ENCODE measurements around the gene TAMM41. TPM values are rescaled to one million over a fixed set of nuclear protein-coding genes. Genes with fewer than 3 reads are reported as not detected.
"Not testable (repeated sequence)": the region's sequence is repeated elsewhere in the genome, so short reads cannot be mapped to it uniquely, and the experiment has no call there.

Gene TAMM41
- total and polyA plus RNA-seq, 2 experiments from 2014 or later, result 9.6 to 14.1 TPM

GRCh38 chr3:11755276-11755675, 91.4 kb downstream of the TAMM41 start:
- Histone ChIP-seq H3K27me3 (no peaks in the 10 kb centered on the region), H3K4me1 (ENCODE audit: insufficient read depth) (no peaks in the 10 kb centered on the region), H3K4me3 (no peak overlapping the region), H3K27ac (no peak overlapping the region), H3K9me2 (replicated peaks; ENCODE audit: insufficient read depth) (no peaks in the 10 kb centered on the region), H3K9me3 (ENCODE audit: low read depth) (no peaks in the 10 kb centered on the region), H2AFZ (no peak overlapping the region), H3K4me2 (no peak overlapping the region), H4K20me1 (ENCODE audit: insufficient read depth, poor library complexity, severe bottlenecking) (no peaks in the 10 kb centered on the region), H3K36me3 (replicated peaks; ENCODE audit: insufficient read depth, low read depth) (no peaks in the 10 kb centered on the region), H3K79me2 (no peaks in the 10 kb centered on the region)
- DNase-seq (ENCODE audit: low spot score), result no peak
- WGBS (ENCODE audit: low lambda C conversion rate, missing lambda C conversion rate), result 77% methylated on average over 12 of the region's 12 CpGs
- no peak for TF ChIP-seq EZH2phosphoT487 (IDR thresholded peaks at IDR 0.05; ENCODE audit: low read depth, severe bottlenecking, unreplicated experiment)
- no peak for TF ChIP-seq EZH2 (IDR thresholded peaks at IDR 0.05; ENCODE audit: borderline replicate concordance)
- TF ChIP-seq CTCF (IDR thresholded peaks at IDR 0.05; ENCODE audit: poor library complexity), result no peak

- H3K27me3 ChIP-seq; DNase-seq (ENCODE audit: low spot score); H3K79me2 ChIP-seq; H4K20me1 ChIP-seq (ENCODE audit: insufficient read depth, poor library complexity, severe bottlenecking); H3K36me3 ChIP-seq (replicated peaks; ENCODE audit: insufficient read depth, low read depth); H3K27ac ChIP-seq; H3K9me3 ChIP-seq (ENCODE audit: low read depth); H3K4me1 ChIP-seq (ENCODE audit: insufficient read depth); H3K4me2 ChIP-seq; H3K9me2 ChIP-seq (replicated peaks; ENCODE audit: insufficient read depth); H3K4me3 ChIP-seq; H2AFZ ChIP-seq: not testable (repeated sequence)
- 85% methylated on average over 4 of the region's 4 CpGs for WGBS (ENCODE audit: low lambda C conversion rate, missing lambda C conversion rate)
Measured at GRCh38 chr3:11752254-11752653, 94.4 kb downstream of the TAMM41 start.

- H3K9me3 ChIP-seq (ENCODE audit: low read depth); H3K4me3 ChIP-seq; H3K4me1 ChIP-seq (ENCODE audit: insufficient read depth); H3K27me3 ChIP-seq; H2AFZ ChIP-seq; H3K36me3 ChIP-seq (replicated peaks; ENCODE audit: insufficient read depth, low read depth); H3K27ac ChIP-seq; H3K79me2 ChIP-seq; DNase-seq (ENCODE audit: low spot score); H3K9me2 ChIP-seq (replicated peaks; ENCODE audit: insufficient read depth); H4K20me1 ChIP-seq (ENCODE audit: insufficient read depth, poor library complexity, severe bottlenecking); H3K4me2 ChIP-seq: not testable (repeated sequence)
- 90% methylated on average over 9 of the region's 9 CpGs for WGBS (ENCODE audit: low lambda C conversion rate, missing lambda C conversion rate)
Measured at GRCh38 chr3:11748306-11748705, 98.4 kb downstream of the TAMM41 start.

Small RNA genes lying within 50 kb of the gene (small RNA-seq; reads per million reads assigned to genes)
- gene CYCSP12, result not detected

Other genes starting within 250 kb of the TAMM41 start
- gene VGLL4, start 203.0 kb downstream of the TAMM41 start, total RNA-seq, result 99.3 and 109 TPM in 2 replicates
- gene VGLL4, start 203.0 kb downstream of the TAMM41 start, polyA plus RNA-seq, result 57.9 and 70.5 TPM in 2 replicates
- gene SYN2, start 157.5 kb upstream of the TAMM41 start, total RNA-seq, result 0.12 and 0.90 TPM in 2 replicates
- 1.0 and 1.2 TPM in 2 replicates for gene SYN2, start 157.5 kb upstream of the TAMM41 start, polyA plus RNA-seq